IPS-NIHi7 (cell line): ENCODE measurements around the gene ADAM22.
"Not testable (repeated sequence)": the region's sequence is repeated elsewhere in the genome, so short reads cannot be mapped to it uniquely, and the experiment has no call there.

Experiments
- DNase-seq: peaks from one replicate; pipeline ENCODE4 v3.0.0; 2012; ENCODE audit warnings: mixed read lengths; ENCODE audit errors: extremely low spot score

The ADAM22 gene

DNA sequence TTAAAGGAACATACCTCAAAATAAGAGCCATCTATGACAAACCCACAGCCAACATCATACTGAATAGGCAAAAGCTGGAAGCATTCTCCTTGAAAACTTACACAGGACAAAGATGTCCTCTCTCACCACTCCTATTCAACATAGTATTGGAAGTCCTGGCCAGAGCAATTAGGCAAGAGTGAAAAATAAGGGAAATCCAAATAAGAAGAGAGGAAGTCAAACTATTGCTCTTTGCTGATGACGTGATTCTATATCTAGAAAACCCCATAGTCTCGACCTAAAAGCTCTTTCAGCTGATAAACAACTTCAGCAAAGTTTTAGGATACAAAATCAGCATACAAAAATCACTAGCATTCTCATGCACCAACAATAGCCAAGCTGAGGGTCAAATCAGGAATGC, 225.7 kb downstream of the ADAM22 start:
- DNase-seq, result not testable (repeated sequence)

DNA sequence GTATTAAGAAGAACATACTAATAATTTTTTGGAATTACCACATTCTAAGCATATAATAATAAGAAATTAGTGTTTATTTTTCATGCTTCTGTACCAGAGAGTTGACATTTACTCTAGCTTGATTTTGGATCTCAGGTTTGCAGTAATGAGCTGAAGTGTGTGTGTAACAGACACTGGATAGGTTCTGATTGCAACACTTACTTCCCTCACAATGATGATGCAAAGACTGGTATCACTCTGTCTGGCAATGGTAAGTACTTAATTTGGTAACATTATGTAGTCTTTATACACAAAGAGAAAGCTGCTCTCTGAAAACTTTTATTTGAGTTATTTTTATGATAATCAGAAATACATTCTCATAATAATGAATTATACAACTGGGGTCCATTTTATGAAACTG, 231.6 kb downstream of the ADAM22 start:
- DNase-seq, result no peak

DNA sequence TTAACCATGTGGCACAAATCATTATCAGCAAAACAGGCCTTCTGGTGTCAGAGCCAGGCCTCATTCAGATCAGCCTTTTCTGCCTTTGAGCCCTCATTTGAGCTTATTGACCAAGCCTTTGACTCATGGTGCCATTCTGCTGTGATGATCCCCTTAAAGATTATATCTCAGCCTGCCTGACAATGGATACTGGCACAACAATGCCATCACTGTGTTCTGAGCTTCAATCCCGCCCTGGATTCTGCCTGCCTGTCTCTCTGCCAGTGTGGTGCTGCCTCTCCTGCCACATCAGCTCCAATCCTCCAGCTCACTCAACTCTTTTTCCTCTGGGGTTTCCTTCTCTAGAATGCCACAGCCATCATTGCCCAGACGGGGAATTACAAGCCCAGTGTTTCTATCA, 233.2 kb downstream of the ADAM22 start:
- DNase-seq, result no peak

DNA sequence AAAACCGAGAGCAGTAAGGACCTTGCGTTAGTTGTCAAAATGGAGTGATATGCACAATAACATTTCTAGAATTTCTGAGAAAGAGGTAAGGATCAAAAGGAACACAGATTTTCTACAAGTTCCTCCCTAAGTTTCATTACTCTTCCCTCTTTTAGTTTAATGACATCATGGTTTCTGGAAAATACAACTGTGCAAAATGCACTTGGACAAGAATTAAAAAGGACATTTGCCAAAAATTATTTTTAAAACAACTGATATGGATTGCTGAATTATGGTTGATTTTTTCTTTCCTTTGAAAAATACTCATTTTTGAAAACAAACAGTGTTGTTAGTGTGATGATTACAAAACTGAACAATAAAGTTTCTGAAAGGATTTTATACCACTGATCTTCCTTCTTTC, 233.7 kb downstream of the ADAM22 start:
- no peak for DNase-seq

DNA sequence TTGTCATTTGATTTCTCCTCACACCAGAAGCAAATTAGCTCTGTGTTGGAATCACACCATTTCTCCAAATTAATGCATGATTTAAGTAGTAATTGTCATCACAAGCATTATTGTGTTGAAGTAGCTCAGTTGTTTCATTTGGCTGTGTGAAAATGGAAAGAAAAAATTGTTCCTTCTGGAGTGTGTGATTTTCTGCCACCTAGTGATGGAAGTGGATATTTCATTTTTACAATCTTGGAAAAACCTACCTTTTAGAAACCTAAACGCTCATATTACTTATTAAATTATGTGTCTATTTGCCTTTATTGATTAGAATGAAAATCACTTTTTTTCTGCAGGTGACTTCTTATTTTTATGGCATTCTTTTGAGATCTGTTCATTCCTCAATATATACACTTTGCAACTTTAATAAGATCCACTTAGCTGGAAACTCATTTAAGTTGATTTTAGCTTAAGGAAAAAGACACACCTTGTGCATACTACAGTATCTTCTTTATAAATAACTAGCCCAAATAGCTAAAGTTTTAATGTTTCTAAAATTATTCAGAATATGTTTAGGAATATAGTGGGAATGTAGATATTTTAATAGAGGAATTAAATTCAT, 235.8 kb downstream of the ADAM22 start:
- peak; percentile 10 for DNase-seq

DNA sequence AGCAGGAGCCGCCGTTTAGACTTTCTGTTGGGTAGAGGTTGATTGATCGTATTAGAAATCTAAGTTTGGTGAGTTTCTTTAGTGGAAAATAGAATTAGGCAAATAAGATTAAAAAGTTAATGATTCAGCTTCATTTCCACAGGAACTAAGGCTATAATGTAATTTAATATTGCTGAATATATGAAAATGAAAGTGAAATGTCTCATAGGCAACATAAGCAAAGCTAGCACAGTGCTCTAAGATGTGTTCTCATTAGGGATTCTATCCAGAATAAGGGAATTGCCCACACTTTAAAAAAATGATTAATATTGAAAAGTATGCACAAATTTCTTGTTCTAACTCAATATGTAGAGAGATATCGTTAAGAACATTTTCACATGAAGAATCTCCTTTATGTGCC, 238.8 kb downstream of the ADAM22 start:
- DNase-seq, result no peak

DNA sequence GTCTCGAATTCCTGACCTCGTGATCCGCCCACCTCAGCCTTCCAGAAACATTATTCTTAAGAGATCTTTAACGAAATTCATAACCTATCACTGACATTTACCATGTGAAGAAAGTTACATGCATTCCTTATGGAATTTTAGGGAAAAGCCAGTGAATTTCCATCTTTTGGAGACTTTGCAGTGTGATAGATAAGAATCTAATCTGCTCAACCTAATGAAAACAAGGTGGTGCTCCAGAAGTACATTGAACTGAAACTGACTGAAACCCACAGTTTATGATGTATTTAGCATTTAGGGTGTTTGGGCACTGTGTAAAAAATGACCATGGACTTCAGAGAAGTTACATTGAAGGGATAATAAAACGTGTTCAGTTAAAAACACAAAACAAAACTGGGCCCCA, 242.1 kb downstream of the ADAM22 start:
- no peak for DNase-seq

DNA sequence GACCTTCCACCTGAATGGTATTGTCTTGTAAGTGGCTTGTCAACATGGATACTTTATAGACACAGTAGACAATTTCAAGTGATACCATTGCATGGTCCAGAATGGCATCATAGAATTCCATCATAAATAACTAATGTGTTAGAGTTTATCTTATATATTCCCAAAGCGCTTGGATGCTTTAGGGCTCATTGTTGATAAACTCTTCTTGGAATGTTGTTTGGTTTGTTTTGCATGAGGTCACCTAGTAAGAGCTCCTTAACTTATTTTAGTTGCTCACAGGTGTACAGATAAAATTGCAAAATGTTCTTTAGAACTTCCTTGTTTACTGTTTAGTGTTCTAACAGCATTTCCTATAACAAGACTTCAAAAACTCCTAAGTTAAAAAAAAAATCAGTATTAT, 249.0 kb downstream of the ADAM22 start:
- no peak for DNase-seq

DNA sequence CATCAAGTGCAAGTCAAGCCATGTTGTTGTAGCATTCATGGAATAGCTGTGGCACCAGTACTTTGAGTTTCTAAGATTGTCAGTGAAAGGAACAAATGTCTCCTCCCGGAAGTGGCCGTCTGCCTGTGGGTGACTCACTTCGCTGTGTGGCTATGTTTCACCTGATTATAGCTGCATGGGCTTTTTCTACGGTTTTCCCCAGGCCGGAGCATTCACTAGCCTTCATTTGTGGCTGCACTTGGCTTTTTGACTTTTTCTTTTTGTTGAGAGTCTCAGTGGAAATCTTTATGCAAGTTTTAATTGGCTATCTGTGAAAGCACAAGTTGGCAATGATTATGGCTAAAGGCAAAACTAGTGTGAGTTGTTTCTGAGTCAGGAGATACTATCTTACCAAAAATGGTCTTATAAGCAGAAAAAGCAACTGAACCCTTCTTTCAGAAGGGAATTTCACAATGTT, 250.8 kb downstream of the ADAM22 start:
- no peak for DNase-seq

DNA sequence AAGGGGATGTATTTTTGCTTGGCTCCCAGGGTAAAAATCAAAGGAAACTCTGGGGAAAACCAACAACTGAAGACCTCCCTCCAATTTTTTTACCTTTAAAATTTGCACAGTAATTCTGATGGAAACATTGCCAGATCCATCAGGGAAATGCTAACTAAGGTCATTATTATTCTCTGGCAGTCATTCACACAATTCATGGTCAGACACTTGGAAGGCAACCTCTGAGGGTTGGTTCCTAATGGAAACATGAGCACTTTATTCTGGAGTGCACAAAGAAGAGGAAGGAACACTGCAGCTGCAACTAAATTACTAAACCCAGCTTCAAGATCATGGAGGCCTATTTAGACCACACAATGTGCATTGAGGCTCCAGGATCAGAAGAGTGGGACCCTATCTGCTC, 251.6 kb downstream of the ADAM22 start:
- no peak for DNase-seq

DNA sequence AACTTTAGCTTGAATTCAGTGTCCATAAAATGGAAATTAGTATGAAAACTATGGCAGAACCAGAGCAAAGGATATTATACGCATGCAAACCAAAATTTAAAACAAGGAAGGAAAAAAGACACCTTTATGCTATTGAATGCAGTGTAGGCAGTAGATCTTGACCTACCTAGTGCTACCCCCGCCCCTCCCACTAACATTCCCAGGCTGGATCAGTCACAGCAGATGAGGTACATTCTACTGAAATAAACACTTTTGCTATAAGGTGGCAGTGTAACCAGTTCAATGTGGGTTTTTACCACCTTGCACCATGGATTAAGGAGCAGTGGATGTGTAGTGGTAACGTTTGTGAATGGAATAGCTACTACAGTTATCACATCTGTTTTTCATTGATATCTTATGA, 257.9 kb downstream of the ADAM22 start:
- DNase-seq, result no peak

DNA sequence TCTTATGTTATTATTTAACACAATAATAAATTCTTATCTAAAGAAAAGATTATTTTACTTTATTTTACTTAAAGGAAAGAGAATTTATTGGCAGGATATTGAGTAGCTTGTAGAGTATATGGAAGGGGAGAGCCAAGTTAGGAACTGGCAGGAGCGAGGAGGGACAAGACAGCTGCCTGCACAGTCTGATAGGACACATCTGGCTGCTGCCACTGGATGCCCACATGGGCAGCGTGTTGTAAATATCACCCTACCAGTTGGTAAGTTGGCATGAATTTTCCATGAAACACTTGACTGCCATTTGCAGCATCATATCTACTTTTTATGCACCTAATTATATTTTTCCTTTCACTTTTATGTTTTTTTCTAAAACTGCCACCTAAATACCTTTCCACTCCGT, 266.2 kb downstream of the ADAM22 start:
- DNase-seq, result no peak

DNA sequence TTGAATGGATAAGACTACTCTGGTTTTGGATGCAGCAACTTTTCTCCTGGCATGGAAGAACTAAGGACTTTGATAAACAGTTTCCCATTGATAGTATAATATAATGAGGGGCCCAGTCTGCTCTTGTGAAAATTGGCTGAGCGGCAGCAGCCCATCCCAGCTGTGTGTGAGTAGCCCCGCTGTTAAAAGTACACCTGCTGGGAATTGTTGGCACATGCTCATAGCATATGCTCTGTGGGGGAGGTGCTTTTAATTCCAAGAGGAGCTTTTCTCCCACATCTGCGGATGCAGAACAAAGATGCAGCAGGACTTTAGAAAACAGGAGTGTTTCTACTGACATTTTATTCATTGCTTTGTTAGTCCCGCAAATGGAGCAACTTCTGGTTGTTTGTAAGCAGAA, 266.7 kb downstream of the ADAM22 start:
- DNase-seq, result peak; percentile 20

DNA sequence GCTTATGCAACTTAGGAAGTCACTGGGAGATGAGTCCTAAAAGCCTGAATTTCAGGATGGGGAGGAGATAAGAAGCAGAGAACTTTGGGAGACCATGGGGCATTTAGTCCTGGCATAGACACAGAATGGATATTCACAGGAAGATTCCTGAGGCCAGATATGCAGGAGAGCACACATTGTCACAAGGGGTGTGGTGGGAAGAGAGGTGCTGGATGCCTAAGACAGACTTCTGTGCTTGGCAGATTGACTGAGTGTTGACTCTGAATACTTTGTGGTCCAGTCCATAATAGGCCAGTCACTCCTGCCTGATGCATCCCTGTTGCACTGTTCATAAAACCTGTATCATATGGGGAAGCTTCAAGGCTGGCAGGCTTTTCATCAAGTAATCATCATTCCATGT, 267.3 kb downstream of the ADAM22 start:
- no peak for DNase-seq

DNA sequence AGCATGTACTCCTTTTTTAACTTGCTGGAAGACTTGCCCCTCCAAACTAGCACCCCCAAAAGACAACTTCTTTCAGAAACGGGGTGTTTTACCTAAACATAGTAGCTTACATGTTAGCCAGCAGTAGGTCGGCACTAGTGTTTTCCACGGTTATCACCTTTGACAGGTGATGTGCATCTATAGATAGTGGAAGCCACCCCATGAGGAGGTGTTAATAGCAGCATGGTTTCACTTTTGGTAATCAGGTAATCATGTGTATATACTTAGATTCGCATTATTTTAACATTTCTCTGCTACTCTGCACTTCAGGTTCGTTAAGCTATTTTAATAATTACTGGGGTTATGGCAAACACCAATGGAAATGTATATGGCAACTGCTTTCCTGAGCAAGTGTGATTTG, 268.2 kb downstream of the ADAM22 start:
- no peak for DNase-seq

DNA sequence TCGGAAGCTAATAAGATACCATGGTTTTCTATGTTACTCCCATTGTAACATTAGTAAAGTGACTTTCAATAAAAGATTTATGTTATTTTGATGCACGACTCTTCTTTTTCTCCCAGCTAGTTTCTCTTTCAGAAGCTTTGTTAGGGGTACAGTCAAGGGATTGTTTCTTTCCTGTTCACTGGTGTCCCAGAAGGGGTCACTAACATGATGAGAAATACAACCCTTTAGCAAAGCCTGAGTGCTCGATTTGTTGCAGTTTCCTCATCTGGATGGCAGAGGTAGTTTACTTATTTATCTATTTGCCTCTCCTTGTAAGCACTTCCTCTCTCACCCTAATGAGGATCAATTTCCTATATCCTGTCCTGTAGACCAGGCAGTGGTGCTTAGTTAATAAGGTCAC, 268.7 kb downstream of the ADAM22 start:
- DNase-seq, result no peak

DNA sequence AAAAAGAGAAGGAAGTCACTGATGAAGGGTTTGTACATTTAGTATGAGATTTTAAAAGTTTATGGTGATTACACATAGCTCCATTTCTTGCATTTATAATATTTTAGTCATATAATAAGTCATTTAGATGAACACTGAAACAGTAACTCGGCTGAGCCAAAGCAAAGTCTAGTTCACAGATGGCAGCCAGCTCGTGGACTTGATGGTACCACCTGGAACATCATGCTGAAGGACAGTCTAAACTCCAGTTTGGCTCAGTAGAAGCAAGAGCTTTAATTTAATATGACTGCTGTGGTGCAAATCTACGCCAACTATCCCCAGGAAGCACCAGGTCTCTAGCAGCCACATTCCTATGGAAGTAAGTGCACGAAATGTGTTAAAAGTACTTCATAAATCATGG, 269.4 kb downstream of the ADAM22 start:
- no peak for DNase-seq

DNA sequence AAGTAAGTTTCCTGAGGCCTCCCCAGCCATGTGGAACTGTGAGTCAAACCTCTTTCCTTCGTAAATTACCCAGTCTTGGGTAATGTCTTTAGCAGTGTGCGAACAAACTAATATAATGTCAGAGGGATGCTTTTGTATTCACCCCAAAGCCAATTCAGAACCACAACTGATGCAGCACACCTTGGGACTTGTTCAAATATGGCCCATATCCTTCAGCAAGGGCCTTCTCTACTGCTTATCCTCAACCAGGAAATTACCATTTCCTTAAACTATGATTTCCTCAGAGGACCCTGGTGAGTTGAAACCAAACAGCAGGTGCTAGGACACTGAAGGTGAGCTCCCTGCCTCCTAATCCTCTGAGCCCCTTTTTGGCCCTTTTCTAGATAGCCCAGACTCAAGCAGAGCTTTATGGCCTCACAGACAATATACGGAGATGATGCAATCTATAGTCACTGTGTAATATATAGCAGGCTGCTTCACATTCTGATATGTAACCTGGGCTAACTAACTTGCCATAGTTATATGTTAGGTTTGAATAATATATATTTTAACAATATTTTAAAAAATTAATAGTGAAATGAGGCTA, 270.6 kb downstream of the ADAM22 start:
- no peak for DNase-seq

DNA sequence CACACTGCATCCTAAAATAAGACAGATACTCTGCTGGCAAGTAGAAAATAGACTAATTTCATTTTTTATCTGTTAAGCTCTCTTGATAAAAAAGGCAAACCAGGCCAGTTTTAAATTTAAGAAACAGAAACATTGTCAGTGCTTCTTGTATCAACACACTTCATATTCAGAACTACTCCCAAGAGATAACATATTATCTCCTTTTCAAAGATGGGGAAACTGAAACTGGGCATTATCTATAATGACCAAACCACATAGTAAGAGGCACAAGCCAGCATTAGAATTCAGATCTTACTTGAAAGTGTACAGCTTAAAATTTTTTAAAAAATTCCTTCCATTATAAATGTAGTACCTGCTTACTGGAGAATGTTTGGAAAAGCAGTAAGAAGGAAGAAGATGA, 271.1 kb downstream of the ADAM22 start:
- no peak for DNase-seq

DNA sequence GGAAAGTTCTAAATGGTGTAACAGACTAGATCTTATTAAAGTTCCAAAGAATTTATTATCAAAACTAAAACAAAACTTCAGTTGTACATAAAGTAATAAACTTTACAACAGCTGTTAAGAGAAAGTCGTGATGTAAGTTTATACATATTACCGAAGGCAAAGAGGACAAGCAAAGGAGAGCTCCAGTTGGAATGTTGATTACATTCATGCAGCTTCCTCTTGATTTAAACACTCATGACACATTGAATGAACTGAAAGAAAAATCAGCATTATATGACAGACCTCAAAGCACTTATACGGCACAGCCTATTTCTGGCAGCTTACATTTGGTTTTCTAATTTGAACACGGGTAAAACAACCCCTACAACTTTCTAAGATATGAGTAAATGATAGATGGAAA, 272.2 kb downstream of the ADAM22 start:
- DNase-seq, result no peak

DNA sequence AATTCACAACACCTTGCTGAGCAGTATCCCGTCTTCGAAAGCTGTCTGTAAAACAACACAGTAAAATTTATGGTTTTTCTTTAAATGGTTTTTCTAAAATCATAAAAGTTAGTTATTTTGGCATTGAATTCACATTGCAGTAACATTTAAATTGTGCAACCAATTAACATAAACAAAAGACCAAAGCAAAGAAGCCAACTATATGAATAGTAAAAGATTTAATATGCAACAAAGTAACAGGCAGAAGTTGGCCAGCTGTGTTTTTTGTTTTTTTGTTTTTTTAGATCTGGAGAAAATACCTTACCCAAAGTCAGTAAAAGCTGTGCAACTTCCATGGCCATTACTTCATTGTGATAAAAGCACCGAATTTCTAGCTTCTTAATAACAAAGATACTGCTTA, 274.5 kb downstream of the ADAM22 start:
- DNase-seq, result no peak

DNA sequence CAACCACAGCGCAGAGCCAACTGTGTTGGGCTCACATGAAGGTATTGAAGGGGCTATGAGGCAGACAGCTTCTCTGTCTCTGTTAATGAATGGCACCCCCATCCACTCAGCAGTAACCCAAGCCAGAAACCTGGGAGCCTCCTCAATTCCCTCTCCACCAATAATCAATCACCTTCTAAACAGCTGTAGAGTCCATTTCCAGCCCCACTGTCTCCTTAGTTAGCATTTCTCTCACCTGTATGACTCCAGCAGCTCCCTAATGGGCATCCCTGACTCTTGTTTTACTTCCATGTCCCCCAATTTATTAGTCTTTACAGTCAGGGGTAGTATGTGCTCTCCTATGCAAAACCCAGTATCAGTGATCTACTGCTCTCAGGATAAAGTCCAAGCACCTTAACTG, 278.9 kb downstream of the ADAM22 start:
- no peak for DNase-seq

DNA sequence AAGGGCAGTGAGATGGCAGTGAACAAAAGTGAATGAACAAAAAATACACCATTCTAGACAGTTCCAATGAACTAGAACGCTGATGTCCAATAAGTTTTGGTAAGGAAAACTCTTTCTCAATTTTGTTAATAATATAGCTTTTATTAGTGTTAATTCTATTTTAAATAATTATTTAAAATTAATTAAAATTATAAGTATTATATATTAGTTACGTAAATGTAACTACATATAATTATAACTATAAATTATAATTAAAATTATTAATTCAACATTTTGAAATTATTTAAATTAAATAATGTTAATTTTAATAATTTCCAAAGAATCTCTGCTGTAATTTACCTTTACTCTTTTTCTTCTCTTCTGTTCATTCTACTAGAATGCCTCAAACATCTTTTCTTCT, 280.4 kb downstream of the ADAM22 start:
- DNase-seq, result no peak

DNA sequence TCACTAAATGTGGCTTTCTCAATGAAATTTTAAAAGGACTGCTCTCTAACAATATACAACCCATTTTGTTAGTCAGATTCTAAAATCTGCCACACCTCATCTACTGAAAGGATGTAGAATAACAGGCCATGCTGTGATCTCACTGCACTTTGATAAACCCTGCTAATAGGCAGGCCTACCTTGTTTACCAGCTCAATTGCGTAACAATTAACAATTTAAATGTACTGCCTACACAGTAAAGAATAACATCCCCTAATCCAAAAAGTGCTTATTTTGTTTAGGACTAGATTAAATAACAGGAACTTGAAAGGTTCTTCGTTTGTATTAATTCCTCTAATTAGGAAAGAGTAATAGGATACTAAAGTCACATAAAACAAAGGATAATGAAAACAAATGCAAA, 281.2 kb downstream of the ADAM22 start:
- no peak for DNase-seq
